Activated CD8-positive, alpha-beta memory T cell treated with anti-CD3 and anti-CD28 coated beads, Interleukin-2, amount 10 ng/mL, durations not matched to agents 7 days and 5 days (primary cell): ENCODE data around the gene AFG1L. TPM values are rescaled to one million over a fixed set of nuclear protein-coding genes. Genes with fewer than 3 reads are reported as not detected.
"Not testable (repeated sequence)": the region's sequence is repeated elsewhere in the genome, so short reads cannot be mapped to it uniquely, and the experiment has no call there.

Experiments used
- ATAC-seq: fragments of 150-1000 bp; cut with Tn5 transposase; one replicate; pipeline ENCODE4 v1.10.0; 2021; ENCODE audit warnings: moderate library complexity
- CTCF ChIA-PET: fragments of 350-600 bp; sonication (Branson Sonifier 250); formaldehyde crosslinking; loops from one replicate; lab custom pipeline; 2021; ENCODE audit warnings: antibody characterized with exemption; lab: Charles Lee
- DNase-seq: peaks from one replicate; pipeline ENCODE4 v3.0.0-alpha.2; 2020
- H3K27ac Mint-ChIP-seq: one replicate; pipeline ENCODE4 v1.8.0; 2021; ENCODE audit warnings: mild to moderate bottlenecking, mixed read lengths
- H3K27me3 Mint-ChIP-seq: one replicate; pipeline ENCODE4 v1.8.0; 2021; ENCODE audit warnings: mixed read lengths
- H3K36me3 Mint-ChIP-seq: one replicate; pipeline ENCODE4 v1.8.0; 2021; ENCODE audit warnings: mild to moderate bottlenecking, mixed read lengths
- H3K4me1 Mint-ChIP-seq: one replicate; pipeline ENCODE4 v1.8.0; 2021; ENCODE audit warnings: mixed read lengths
- H3K4me3 Mint-ChIP-seq: one replicate; pipeline ENCODE4 v1.8.0; 2021; ENCODE audit warnings: mild to moderate bottlenecking, moderate library complexity, mixed read lengths
- H3K9me3 Mint-ChIP-seq: one replicate; pipeline ENCODE4 v1.8.0; 2022; ENCODE audit warnings: low read depth, mixed read lengths
- total RNA-seq, 2 experiments: library from RNA; stranded (reverse); gene quantifications; one replicate each; pipeline ENCODE4 v1.2.3, GENCODE V29; 2021

Gene AFG1L
- 1 to 10 TPM; 3.9 to 8.9 TPM for total RNA-seq

- CTCF ChIA-PET = interaction anchor here (0.6 to 1.8 kb wide), 4 partner anchors 10 to 34 kb away, joined by 3 to 5 read pairs (median 4); partner anchors contain the start of gene SNX3
- Mint-ChIP-seq H3K4me1 (peaks cover 24% of the 10 kb centered on the region), H3K27ac (peak within 1 kb of the TSS; percentile 99), H3K36me3 (peaks cover 3% of the 10 kb centered on the region), H3K9me3 (no peaks in the 10 kb centered on the region), H3K4me3 (peak within 1 kb of the TSS; percentile 89), H3K27me3 (no peaks in the 10 kb centered on the region)
- ATAC-seq (peak; percentile 95), DNase-seq (peak; percentile 93)
Measured at GRCh38 chr6:108294727-108295625, at the start of gene AFG1L. TSS of gene AFG1L (plus strand) at chr6:108295054. CDS start at chr6:108295080, 26 bp downstream.

GRCh38 chr6:108245095-108245494 is 49.8 kb upstream of the AFG1L start:
- H3K27me3 Mint-ChIP-seq, DNase-seq, CTCF ChIA-PET, H3K27ac Mint-ChIP-seq, ATAC-seq, H3K9me3 Mint-ChIP-seq, H3K4me3 Mint-ChIP-seq, H3K4me1 Mint-ChIP-seq: not testable (repeated sequence)
- H3K36me3 Mint-ChIP-seq = peaks cover 58% of the 10 kb centered on the region

- Mint-ChIP-seq H3K4me1 (peaks cover 9% of the 10 kb centered on the region), H3K27me3 (no peaks in the 10 kb centered on the region), H3K4me3 (no peak overlapping the region), H3K36me3 (peaks cover 47% of the 10 kb centered on the region), H3K27ac (no peak overlapping the region), H3K9me3 (peaks cover 2% of the 10 kb centered on the region)
- ATAC-seq = no peak
- CTCF ChIA-PET = interaction anchor here (0.6 to 1.2 kb wide), 3 partner anchors 13 to 725 kb away, joined by 3 to 4 read pairs (median 3); partner anchors contain the start of gene SNX3
- no peak for DNase-seq
Measured at GRCh38 chr6:108247965-108248536, 46.8 kb upstream of the AFG1L start.

GRCh38 chr6:108250240-108250866 is 44.5 kb upstream of the AFG1L start:
- H3K27me3 Mint-ChIP-seq = no peaks in the 10 kb centered on the region
- H3K36me3 Mint-ChIP-seq = peaks cover 33% of the 10 kb centered on the region
- no peak for ATAC-seq
- DNase-seq = no peak
- CTCF ChIA-PET = interaction anchor here (0.9 to 1.2 kb wide), 2 partner anchors 13 to 242 kb away, joined by 3 to 4 read pairs; no protein-coding TSS in a partner anchor
- H3K9me3 Mint-ChIP-seq = no peaks in the 10 kb centered on the region
- H3K27ac Mint-ChIP-seq = no peak overlapping the region
- peaks cover 12% of the 10 kb centered on the region for H3K4me1 Mint-ChIP-seq
- no peak overlapping the region for H3K4me3 Mint-ChIP-seq

GRCh38 chr6:108251252-108251651 is 43.6 kb upstream of the AFG1L start:
- Mint-ChIP-seq H3K4me1 (peaks cover 12% of the 10 kb centered on the region), H3K27me3 (no peaks in the 10 kb centered on the region), H3K27ac (no peak overlapping the region), H3K36me3 (peaks cover 26% of the 10 kb centered on the region), H3K4me3 (no peak overlapping the region), H3K9me3 (no peaks in the 10 kb centered on the region)
- ATAC-seq (no peak), DNase-seq (no peak)
- CTCF ChIA-PET = interaction anchor here (0.7 to 1.2 kb wide), 3 partner anchors 14 to 871 kb away, joined by 3 to 4 read pairs (median 3); no protein-coding TSS in a partner anchor

- DNase-seq = no peak
- no peak for ATAC-seq
- Mint-ChIP-seq H3K4me3 (no peak overlapping the region), H3K36me3 (peaks cover 21% of the 10 kb centered on the region), H3K9me3 (no peaks in the 10 kb centered on the region), H3K27me3 (no peaks in the 10 kb centered on the region), H3K27ac (no peak overlapping the region), H3K4me1 (peaks cover 13% of the 10 kb centered on the region)
- CTCF ChIA-PET = interaction anchor here (0.7 kb wide), 1 partner anchor 870 kb away, joined by 3 read pairs; no protein-coding TSS in a partner anchor
Measured at GRCh38 chr6:108252055-108252454, 42.8 kb upstream of the AFG1L start.

GRCh38 chr6:108253241-108253640 is 41.6 kb upstream of the AFG1L start:
- CTCF ChIA-PET = interaction anchor here (0.6 to 0.7 kb wide), 2 partner anchors 135 to 386 kb away, joined by 3 to 4 read pairs; no protein-coding TSS in a partner anchor
- H3K4me1 Mint-ChIP-seq = peaks cover 16% of the 10 kb centered on the region
- H3K4me3 Mint-ChIP-seq = no peak overlapping the region
- ATAC-seq (no peak), DNase-seq (no peak)
- H3K27me3 Mint-ChIP-seq = no peaks in the 10 kb centered on the region
- H3K36me3 Mint-ChIP-seq = peaks cover 14% of the 10 kb centered on the region
- no peak overlapping the region for H3K27ac Mint-ChIP-seq
- no peaks in the 10 kb centered on the region for H3K9me3 Mint-ChIP-seq

GRCh38 chr6:108254433-108255410 is 40.1 kb upstream of the AFG1L start:
- Mint-ChIP-seq H3K27ac (no peak overlapping the region), H3K4me1 (peaks cover 23% of the 10 kb centered on the region)

GRCh38 chr6:108260126-108260808 is 34.6 kb upstream of the AFG1L start:
- ATAC-seq = no peak

More at GRCh38 chr6:108254433-108255410, 40.1 kb upstream of the AFG1L start:
- H3K27me3 Mint-ChIP-seq = no peaks in the 10 kb centered on the region
- DNase-seq (no peak), ATAC-seq (no peak)
- CTCF ChIA-PET = no interaction called here
- H3K36me3 Mint-ChIP-seq = peaks cover 14% of the 10 kb centered on the region
- no peaks in the 10 kb centered on the region for H3K9me3 Mint-ChIP-seq
- no peak overlapping the region for H3K4me3 Mint-ChIP-seq

GRCh38 chr6:108260809-108261569 is 33.9 kb upstream of the AFG1L start, which contains the start of gene SNX3:
TSS of gene SNX3 (minus strand) at chr6:108261040. CDS start at chr6:108260921, 119 bp downstream.
- peak; percentile 92 for ATAC-seq

More at GRCh38 chr6:108260126-108260808, 34.6 kb upstream of the AFG1L start:
- Mint-ChIP-seq H3K4me1 (peaks cover 16% of the 10 kb centered on the region), H3K27ac (peak overlapping the region; percentile 92), H3K27me3 (no peaks in the 10 kb centered on the region), H3K9me3 (no peaks in the 10 kb centered on the region), H3K36me3 (peaks cover 1% of the 10 kb centered on the region), H3K4me3 (peak overlapping the region; percentile 82)
- peak; percentile 60 for DNase-seq
- CTCF ChIA-PET = interaction anchor here (0.8 to 2.4 kb wide), 4 partner anchors 27 to 281 kb away, joined by 3 to 6 read pairs (median 4); partner anchors contain the start of gene AFG1L

GRCh38 chr6:108263371-108263770 is 31.5 kb upstream of the AFG1L start:
- CTCF ChIA-PET = interaction anchor here (1.0 to 1.2 kb wide), 2 partner anchors 11 to 24 kb away, joined by 3 read pairs; no protein-coding TSS in a partner anchor
- no peaks in the 10 kb centered on the region for H3K9me3 Mint-ChIP-seq
- no peak for DNase-seq
- H3K27ac Mint-ChIP-seq = no peak overlapping the region
- peaks cover 12% of the 10 kb centered on the region for H3K4me1 Mint-ChIP-seq
- H3K4me3 Mint-ChIP-seq = no peak overlapping the region
- no peaks in the 10 kb centered on the region for H3K36me3 Mint-ChIP-seq
- H3K27me3 Mint-ChIP-seq = no peaks in the 10 kb centered on the region
- no peak for ATAC-seq

More at GRCh38 chr6:108260809-108261569, 33.9 kb upstream of the AFG1L start, which contains the start of gene SNX3:
- H3K9me3 Mint-ChIP-seq = no peaks in the 10 kb centered on the region
- H3K36me3 Mint-ChIP-seq = peaks cover 1% of the 10 kb centered on the region
- H3K4me1 Mint-ChIP-seq = peaks cover 16% of the 10 kb centered on the region
- peak within 1 kb of the TSS; percentile 82 for H3K4me3 Mint-ChIP-seq
- peak; percentile 93 for DNase-seq
- H3K27ac Mint-ChIP-seq = peak within 1 kb of the TSS; percentile 92
- no peaks in the 10 kb centered on the region for H3K27me3 Mint-ChIP-seq
- CTCF ChIA-PET = interaction anchor here (0.7 to 2.4 kb wide), 5 partner anchors 12 to 1779 kb away, joined by 3 to 6 read pairs (median 4); partner anchors contain the start of gene AFG1L
